Chondrocyte (in vitro differentiated cells): ENCODE results near the gene C20orf202. TPM values are rescaled to one million over a fixed set of nuclear protein-coding genes. Genes with fewer than 3 reads are reported as not detected.

ENCODE experiments used
- DNase-seq: peaks from one replicate; pipeline ENCODE4 v3.0.0; 2021; ENCODE audit warnings: mixed read lengths, low spot score
- H3K27ac Mint-ChIP-seq: one replicate; pipeline ENCODE4 v1.8.0; 2021; ENCODE audit warnings: mild to moderate bottlenecking, moderate library complexity, mixed read lengths; ENCODE audit not compliant: unreplicated experiment
- H3K27me3 Mint-ChIP-seq: 2 replicates; pipeline ENCODE4 v1.8.0; 2021; ENCODE audit warnings: low read depth, mixed read lengths
- H3K36me3 Mint-ChIP-seq: 2 replicates; pipeline ENCODE4 v1.8.0; 2021; ENCODE audit warnings: low read depth, mixed read lengths
- H3K4me1 Mint-ChIP-seq: 2 replicates; pipeline ENCODE4 v1.8.0; 2021; ENCODE audit warnings: low read depth, mild to moderate bottlenecking, mixed read lengths
- H3K4me3 Mint-ChIP-seq: one replicate; pipeline ENCODE4 v1.8.0; 2021; ENCODE audit warnings: mild to moderate bottlenecking, moderate library complexity, mixed read lengths; ENCODE audit not compliant: unreplicated experiment
- H3K9me3 Mint-ChIP-seq: 2 replicates; pipeline ENCODE4 v1.8.0; 2021; ENCODE audit warnings: low read depth, mixed read lengths
- total RNA-seq: library from RNA; stranded (reverse); gene quantifications from 3 replicates; pipeline ENCODE4 v1.2.1, GENCODE V29; 2021
- TF ChIP-seq, protein P1 (sequence below): fragments of 200-600 bp; sonication (generic); IDR thresholded peaks from 2 replicates; pipeline ENCODE4 v1.5.0; 2021; ENCODE audit warnings: antibody characterized with exemption, mild to moderate bottlenecking, moderate library complexity

The C20orf202 gene
- total RNA-seq, 1 donor from 2014 or later: not detected

DNA sequence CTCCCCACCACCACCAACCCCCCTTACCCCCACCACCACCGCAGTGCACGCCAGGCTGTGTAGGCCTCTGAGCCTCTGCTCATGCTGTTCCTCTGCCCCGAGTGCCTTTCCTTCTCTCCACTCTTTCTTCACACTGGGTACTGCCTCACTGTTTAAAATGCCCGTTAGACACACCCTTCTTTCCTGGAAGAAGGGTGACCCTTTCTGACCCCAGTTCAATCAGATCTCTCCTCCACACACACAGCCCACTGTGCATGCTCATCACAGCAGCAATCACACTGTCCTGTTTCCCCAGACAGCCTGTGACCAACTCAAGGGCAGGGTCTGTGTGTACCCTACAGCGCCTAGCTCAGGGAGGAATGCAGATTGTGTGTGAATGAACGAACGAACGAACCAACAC is 28.5 kb upstream of the C20orf202 start:
- DNase-seq: no peak
- TF ChIP-seq, protein P1, sequence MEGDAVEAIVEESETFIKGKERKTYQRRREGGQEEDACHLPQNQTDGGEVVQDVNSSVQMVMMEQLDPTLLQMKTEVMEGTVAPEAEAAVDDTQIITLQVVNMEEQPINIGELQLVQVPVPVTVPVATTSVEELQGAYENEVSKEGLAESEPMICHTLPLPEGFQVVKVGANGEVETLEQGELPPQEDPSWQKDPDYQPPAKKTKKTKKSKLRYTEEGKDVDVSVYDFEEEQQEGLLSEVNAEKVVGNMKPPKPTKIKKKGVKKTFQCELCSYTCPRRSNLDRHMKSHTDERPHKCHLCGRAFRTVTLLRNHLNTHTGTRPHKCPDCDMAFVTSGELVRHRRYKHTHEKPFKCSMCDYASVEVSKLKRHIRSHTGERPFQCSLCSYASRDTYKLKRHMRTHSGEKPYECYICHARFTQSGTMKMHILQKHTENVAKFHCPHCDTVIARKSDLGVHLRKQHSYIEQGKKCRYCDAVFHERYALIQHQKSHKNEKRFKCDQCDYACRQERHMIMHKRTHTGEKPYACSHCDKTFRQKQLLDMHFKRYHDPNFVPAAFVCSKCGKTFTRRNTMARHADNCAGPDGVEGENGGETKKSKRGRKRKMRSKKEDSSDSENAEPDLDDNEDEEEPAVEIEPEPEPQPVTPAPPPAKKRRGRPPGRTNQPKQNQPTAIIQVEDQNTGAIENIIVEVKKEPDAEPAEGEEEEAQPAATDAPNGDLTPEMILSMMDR: no peak
- Mint-ChIP-seq H3K4me3 (no peak overlapping the region), H3K27me3 (no peaks in the 10 kb centered on the region), H3K9me3 (no peaks in the 10 kb centered on the region), H3K36me3 (peaks cover 14% of the 10 kb centered on the region), H3K4me1 (no peaks in the 10 kb centered on the region), H3K27ac (peak overlapping the region; percentile 10)

DNA sequence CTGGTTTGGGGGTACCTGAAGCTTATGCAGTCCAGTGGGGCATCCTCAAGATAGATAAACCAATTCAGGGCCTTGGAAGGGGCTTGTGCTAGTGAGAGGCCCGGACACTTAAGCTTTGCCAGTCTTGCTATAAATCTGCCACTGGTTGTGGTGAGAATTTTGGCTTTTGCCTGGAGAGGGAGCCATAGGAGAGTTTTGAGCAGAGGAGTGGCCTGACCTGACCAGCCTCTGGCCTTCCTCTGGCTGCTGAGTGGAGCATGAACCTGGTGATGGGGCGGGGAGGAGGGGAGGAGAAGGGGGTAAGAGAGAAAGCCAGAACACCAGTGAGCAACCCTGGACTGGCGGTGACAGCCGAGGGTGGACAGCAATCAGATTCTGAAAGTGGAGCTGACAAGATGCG is 25.6 kb upstream of the C20orf202 start:
- H3K27ac Mint-ChIP-seq: no peak overlapping the region
- no peak for DNase-seq
- TF ChIP-seq, protein P1: no peak

DNA sequence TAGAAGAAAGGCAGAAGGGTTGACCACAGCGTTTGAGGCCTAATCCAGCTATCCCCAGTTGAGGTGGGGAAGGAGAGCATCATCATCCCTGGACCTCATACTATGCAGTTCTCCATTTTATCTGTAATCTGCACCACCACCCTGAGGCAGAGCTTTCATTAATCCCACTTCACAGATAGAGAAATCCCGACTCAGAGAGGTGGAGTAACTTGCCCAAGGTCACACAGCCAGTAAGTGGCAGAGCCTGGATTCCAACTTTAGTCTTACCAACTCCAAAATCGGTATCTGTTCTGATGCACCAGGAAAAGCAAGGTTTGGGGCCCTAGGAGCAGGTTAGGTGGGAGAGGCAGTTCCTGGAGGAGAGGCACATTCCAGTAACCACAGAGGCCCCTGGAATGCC is 25.2 kb upstream of the C20orf202 start:
- H3K4me1 Mint-ChIP-seq: no peaks in the 10 kb centered on the region
- H3K36me3 Mint-ChIP-seq: peaks cover 5% of the 10 kb centered on the region
- H3K27me3 Mint-ChIP-seq: peaks cover 6% of the 10 kb centered on the region
- no peak overlapping the region for H3K4me3 Mint-ChIP-seq
- no peak overlapping the region for H3K27ac Mint-ChIP-seq
- DNase-seq: no peak
- TF ChIP-seq, protein P1: no peak
- no peaks in the 10 kb centered on the region for H3K9me3 Mint-ChIP-seq

More for the DNA sequence above, 25.6 kb upstream of the C20orf202 start:
- peaks cover 4% of the 10 kb centered on the region for H3K27me3 Mint-ChIP-seq
- H3K4me3 Mint-ChIP-seq: no peak overlapping the region
- peaks cover 6% of the 10 kb centered on the region for H3K36me3 Mint-ChIP-seq
- H3K4me1 Mint-ChIP-seq: no peaks in the 10 kb centered on the region
- no peaks in the 10 kb centered on the region for H3K9me3 Mint-ChIP-seq

DNA sequence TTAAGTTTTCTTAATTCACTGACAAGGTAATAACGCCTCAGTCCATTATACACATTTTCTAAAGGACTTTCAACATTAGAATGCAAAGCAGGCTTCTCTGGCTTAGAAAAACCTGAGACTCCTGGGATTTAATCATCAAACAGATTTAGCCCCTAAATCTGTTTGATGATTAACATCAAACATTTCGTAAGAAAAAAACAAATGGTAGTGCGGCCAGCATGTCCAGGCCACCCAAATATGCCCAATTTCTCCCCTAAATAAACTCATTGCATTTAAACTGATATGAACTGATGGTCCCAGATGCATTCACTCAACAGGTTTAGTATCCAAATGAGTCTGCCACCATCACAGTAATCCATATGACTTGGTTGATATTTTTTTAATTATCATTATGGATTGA is 24.6 kb upstream of the C20orf202 start:
- TF ChIP-seq, protein P1: no peak
- peaks cover 5% of the 10 kb centered on the region for H3K36me3 Mint-ChIP-seq
- H3K27me3 Mint-ChIP-seq: peaks cover 10% of the 10 kb centered on the region
- no peaks in the 10 kb centered on the region for H3K4me1 Mint-ChIP-seq
- no peak for DNase-seq
- H3K4me3 Mint-ChIP-seq: no peak overlapping the region
- H3K9me3 Mint-ChIP-seq: no peaks in the 10 kb centered on the region
- no peak overlapping the region for H3K27ac Mint-ChIP-seq

DNA sequence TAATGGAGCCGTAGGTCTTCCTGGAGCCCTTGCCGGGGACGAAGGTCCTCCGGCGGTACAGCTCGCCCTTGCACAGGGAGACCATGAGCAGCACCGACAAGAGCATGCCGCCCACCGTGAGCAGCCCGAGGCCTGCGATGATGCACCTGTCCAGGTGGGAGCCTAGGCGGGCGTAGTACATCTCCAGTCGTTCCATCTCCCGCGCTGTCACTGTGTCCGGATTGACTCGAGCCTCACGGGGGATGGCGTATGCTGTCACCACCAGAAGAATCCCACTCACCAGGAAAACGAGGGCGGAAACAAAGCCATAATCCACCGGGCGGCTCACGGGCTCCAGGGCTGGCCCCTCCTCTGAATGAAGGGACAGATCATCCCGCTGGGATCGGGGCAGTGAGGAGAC is 22.3 kb upstream of the C20orf202 start:
- peaks cover 2% of the 10 kb centered on the region for H3K36me3 Mint-ChIP-seq
- no peaks in the 10 kb centered on the region for H3K9me3 Mint-ChIP-seq
- H3K4me3 Mint-ChIP-seq: no peak overlapping the region
- peaks cover 9% of the 10 kb centered on the region for H3K4me1 Mint-ChIP-seq
- DNase-seq: no peak
- TF ChIP-seq, protein P1: no peak
- H3K27me3 Mint-ChIP-seq: peaks cover 23% of the 10 kb centered on the region
- no peak overlapping the region for H3K27ac Mint-ChIP-seq
